ENCODE measurements around the gene SPATA6. TPM values are rescaled to one million over a fixed set of nuclear protein-coding genes. Genes with fewer than 3 reads are reported as not detected.
"Not testable (repeated sequence)": the region's sequence is repeated elsewhere in the genome, so short reads cannot be mapped to it uniquely, and the experiment has no call there.

Gene SPATA6
- polyA plus RNA-seq, 6 donors from 2014 or later: 1.7 to 2.9 (median 2.5) TPM

DNA sequence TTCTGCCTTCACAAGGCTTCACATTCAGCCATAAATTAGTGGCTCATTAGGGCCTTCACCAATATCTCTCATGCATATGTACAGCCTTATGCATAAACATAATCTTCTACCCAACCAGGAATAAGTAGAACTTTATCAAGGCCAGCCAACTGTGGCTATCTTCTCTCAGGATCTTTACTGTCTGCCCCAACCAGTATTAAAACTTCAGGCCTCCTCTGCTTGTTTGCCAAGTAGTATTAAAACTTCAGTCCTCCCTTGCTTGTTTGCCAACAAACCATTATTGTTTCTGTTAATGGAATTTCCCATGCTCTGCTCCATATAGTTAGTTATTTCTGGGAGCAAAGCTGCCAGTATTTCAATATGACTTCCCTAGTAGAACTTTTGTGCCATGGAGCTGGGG is 169.4 kb downstream of the SPATA6 start:
- H3K9me3 Mint-ChIP-seq: peaks cover 4 to 20% (median 14%) of the 10 kb centered on the region in 7 donors
- H3K4me1 Mint-ChIP-seq: no peaks in the 10 kb centered on the region
- H3K27ac Mint-ChIP-seq: no peak overlapping the region
- H3K4me3 Mint-ChIP-seq: no peak overlapping the region
- DNase-seq (no peak), ATAC-seq (ENCODE audit: low read depth in 2 of 2) (no peak)
- H3K27me3 Mint-ChIP-seq: no peaks in the 10 kb centered on the region
- H3K36me3 Mint-ChIP-seq: no peaks in the 10 kb centered on the region

DNA sequence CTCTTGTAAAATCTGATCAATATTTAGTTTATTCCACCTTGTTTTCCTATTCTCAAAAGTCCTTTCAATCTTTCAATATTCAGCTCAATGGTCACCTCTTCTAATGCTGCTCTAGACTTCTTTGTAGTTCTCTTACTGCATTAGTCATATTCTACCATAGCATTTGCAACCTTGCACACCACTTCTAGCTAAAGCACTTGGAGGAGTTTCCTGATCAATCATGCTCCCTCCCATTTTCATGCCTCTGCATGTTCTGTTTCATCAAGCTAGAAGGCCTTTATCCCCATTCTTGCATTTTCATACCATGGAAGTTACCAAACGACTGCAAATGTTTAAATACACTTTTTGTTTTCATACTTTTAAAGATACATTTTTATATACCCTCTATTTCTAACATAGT is 177.3 kb downstream of the SPATA6 start:
- H3K36me3 Mint-ChIP-seq: no peaks in the 10 kb centered on the region
- no peak overlapping the region for H3K27ac Mint-ChIP-seq
- no peak for DNase-seq
- H3K4me3 Mint-ChIP-seq: no peak overlapping the region
- no peaks in the 10 kb centered on the region for H3K4me1 Mint-ChIP-seq
- H3K27me3 Mint-ChIP-seq: peaks cover 0 to 3% (median 0%) of the 10 kb centered on the region in 3 donors
- peaks cover 0 to 4% (median 1%) of the 10 kb centered on the region in 7 donors for H3K9me3 Mint-ChIP-seq
- no peak for ATAC-seq (ENCODE audit: low read depth in 2 of 2)

DNA sequence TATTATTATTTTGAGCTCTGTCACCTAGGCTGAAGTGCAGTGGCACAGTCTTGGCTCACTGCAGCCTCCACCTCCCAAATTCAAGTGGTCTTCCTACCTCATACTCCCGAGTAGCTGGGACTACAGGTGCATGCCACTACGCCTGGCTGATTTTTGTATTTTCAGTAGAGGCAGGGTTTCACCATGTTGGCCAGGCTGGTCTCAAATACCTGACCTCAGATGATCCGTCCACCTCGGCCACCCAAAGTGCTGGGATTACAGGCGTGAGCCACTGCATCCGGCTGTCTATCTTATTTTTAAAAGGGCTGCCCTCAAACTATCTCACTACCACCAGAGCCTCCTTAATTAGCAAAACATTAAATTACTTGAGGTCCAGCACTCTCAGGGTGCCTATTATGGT is 177.9 kb downstream of the SPATA6 start:
- ATAC-seq (ENCODE audit: low read depth in 2 of 2); H3K4me3 Mint-ChIP-seq; H3K36me3 Mint-ChIP-seq; H3K27me3 Mint-ChIP-seq; H3K4me1 Mint-ChIP-seq; DNase-seq; H3K27ac Mint-ChIP-seq; H3K9me3 Mint-ChIP-seq: not testable (repeated sequence)

DNA sequence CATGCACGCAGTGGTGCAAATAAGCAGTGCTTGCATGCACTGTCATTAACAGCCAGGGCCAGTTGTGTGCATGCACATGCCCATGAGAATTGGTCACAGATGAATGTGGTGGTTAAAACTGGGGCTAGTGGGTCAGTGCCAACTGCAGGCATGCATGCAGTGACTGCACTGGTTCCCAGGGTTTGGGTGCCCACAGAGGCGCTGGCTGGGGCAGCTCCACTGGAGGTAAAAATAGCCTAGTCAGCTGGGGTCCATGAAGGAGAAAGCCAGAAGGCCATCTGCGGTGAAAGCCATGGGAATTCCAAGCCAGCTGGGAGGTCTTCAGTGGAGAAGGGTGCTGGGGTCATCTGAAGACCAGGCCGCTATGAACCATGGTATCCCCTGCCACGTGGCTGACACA is 179.3 kb downstream of the SPATA6 start:
- Mint-ChIP-seq H3K27ac (peak overlapping the region in 1 of 6 donors; percentile 19), H3K4me1 (no peaks in the 10 kb centered on the region), H3K36me3 (no peaks in the 10 kb centered on the region), H3K27me3 (peaks cover 0 to 8% (median 0%) of the 10 kb centered on the region in 3 donors), H3K9me3 (peaks cover 0 to 3% (median 2%) of the 10 kb centered on the region in 7 donors), H3K4me3 (no peak overlapping the region)
- DNase-seq: no peak
- no peak for ATAC-seq (ENCODE audit: low read depth in 2 of 2)

DNA sequence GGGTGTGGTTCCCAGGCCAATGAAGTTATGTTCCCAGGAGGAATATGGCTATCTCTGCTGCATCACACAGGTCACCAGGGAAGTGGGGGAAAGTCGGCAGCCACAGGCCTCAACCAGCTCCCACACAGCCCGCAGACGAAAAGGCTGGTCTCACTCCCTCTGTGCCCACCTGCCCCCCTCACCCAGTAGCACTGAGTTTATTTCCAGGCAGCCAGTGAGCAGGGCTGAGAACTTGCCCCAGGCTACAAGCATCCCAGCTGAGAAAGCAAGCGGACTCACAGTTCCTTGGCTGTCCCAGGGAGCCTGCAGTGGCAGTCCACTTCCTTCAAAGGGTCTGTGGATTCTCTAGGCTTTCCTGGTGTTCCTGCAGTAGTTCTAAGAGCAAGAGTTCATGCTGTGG is 180.6 kb downstream of the SPATA6 start:
- Mint-ChIP-seq H3K9me3 (peaks cover 0 to 3% (median 2%) of the 10 kb centered on the region in 7 donors), H3K36me3 (no peaks in the 10 kb centered on the region), H3K4me3 (no peak overlapping the region), H3K27ac (no peak overlapping the region), H3K4me1 (no peaks in the 10 kb centered on the region), H3K27me3 (peaks cover 0 to 8% (median 0%) of the 10 kb centered on the region in 3 donors)
- no peak for DNase-seq
- no peak for ATAC-seq (ENCODE audit: low read depth in 2 of 2)

DNA sequence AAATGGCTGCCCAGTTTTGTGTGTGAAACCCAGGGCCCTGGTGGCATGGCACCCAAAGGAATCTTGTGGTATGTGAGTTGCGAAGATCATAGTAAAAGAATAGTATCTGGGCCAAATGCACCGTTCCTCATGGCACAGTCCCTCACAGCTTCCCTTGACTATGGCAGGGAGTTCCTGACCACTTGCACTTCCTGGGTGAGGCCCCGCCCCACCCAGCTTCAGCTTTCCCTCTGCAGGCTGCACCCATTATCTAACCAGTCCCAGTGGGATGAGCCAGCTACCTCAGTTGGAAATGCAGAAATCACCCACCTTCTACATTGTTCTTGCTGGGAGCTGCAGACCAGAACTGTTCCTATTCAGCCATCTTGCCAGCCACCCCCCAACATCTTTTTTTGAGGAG is 186.5 kb downstream of the SPATA6 start:
- Mint-ChIP-seq H3K4me1 (no peaks in the 10 kb centered on the region), H3K4me3 (no peak overlapping the region), H3K36me3 (no peaks in the 10 kb centered on the region), H3K9me3 (peaks cover 0 to 15% (median 13%) of the 10 kb centered on the region in 7 donors), H3K27me3 (peaks cover 0 to 8% (median 4%) of the 10 kb centered on the region in 3 donors), H3K27ac (peak overlapping the region in 1 of 6 donors; percentile 4)
- DNase-seq (no peak), ATAC-seq (ENCODE audit: low read depth in 2 of 2) (no peak)

DNA sequence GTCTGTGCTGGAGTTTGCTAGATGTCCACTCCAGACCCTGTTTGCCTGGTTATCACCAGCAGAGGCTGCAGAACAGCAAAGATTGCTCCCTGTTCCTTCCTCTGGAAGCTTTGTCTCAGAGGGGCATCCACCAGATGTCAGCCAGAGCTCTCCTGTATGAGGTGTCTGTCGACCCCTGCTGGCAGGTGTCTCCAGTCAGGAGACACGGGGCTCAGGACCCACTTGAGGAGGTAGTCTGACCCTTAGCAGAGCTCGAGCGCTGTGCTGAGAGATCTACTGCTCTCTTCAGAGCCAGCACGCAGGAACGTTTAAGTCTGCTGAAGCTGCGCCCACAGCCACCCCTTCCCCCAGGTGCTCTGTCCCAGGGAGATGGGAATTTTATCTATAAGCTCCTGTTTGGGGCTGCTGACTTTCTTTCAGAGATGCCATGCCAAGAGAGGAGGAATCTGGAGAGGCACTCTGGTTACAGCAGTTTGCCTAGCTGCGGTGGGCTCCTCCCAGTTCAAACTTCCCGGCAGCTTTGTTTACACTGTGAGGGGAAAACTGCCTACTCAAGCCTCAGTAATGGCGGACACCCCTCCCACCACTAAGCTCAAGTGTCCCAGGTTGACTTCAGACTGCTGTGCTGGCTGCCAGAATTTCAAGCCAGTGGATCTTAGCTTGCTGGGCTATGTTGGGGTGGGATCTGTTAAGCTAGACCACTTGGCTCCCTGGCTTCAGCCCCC is 187.1 kb downstream of the SPATA6 start:
- H3K4me1 Mint-ChIP-seq; ATAC-seq (ENCODE audit: low read depth in 2 of 2); H3K36me3 Mint-ChIP-seq; H3K27ac Mint-ChIP-seq; H3K4me3 Mint-ChIP-seq; H3K27me3 Mint-ChIP-seq; DNase-seq: not testable (repeated sequence)
- peaks cover 0 to 19% (median 14%) of the 10 kb centered on the region in 7 donors for H3K9me3 Mint-ChIP-seq

DNA sequence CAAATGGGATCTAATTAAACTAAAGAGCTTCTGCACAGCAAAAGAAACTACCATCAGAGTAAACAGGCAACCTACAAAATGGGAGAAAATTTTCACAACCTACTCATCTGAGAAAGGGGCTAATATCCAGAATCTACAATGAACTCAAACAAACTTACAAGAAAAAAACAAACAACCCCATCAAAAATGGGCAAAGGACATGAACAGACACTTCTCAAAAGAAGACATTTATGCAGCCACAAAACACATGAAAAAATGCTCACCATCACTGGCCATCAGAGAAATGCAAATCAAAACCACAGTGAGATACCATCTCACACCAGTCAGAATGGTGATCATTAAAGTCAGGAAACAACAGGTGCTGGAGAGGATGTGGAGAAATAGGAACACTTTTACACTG is 189.7 kb downstream of the SPATA6 start:
- H3K27me3 Mint-ChIP-seq; DNase-seq; ATAC-seq (ENCODE audit: low read depth in 2 of 2); H3K27ac Mint-ChIP-seq; H3K36me3 Mint-ChIP-seq; H3K4me1 Mint-ChIP-seq: not testable (repeated sequence)
- H3K4me3 Mint-ChIP-seq: peak overlapping the region in 1 of 8 donors; percentile 33
- H3K9me3 Mint-ChIP-seq: peaks cover 0 to 28% (median 17%) of the 10 kb centered on the region in 7 donors

DNA sequence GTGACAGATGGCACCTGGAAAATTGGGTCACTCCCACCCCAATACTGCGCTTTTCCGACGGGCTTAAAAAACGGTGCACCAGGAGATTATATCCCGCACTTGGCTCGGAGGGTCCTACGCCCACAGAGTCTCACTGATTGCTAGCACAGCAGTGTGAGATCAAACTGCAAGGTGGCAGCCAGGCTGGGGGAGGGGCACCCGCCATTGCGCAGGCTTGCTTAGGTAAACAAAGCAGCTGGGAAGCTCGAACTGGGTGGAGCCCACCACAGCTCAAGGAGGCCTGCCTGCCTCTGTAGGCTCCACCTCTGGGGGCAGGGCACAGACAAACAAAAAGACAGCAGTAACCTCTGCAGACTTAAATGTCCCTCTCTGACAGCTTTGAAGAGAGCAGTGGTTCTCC is 194.6 kb downstream of the SPATA6 start:
- peaks cover 5 to 16% (median 9%) of the 10 kb centered on the region in 3 donors for H3K27me3 Mint-ChIP-seq
- H3K4me1 Mint-ChIP-seq; ATAC-seq (ENCODE audit: low read depth in 2 of 2); H3K27ac Mint-ChIP-seq; DNase-seq; H3K4me3 Mint-ChIP-seq: not testable (repeated sequence)
- peaks cover 0 to 16% of the 10 kb centered on the region in 2 donors for H3K36me3 Mint-ChIP-seq
- peaks cover 0 to 24% (median 10%) of the 10 kb centered on the region in 7 donors for H3K9me3 Mint-ChIP-seq

DNA sequence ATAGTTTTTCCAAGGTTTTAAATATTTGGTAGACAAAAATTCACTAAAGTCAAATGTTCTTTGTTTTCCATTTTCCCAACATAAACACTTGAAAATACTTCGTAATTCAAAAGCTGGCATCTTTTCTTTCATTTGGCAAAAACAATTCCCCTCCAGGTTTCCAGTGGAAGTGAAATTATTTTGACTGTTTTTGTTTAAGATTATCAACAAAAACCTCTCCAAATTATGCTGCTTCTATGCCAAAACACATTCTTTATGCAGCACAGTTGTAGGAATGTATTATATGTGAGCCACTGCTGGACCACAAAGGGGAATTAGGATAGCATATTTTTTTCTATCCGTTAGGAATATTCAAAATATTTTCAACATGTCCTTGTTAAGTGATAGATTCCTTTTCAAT is 205.4 kb downstream of the SPATA6 start:
- Mint-ChIP-seq H3K9me3 (peaks cover 0 to 4% (median 0%) of the 10 kb centered on the region in 7 donors), H3K36me3 (no peaks in the 10 kb centered on the region), H3K4me1 (no peaks in the 10 kb centered on the region), H3K27ac (no peak overlapping the region), H3K4me3 (no peak overlapping the region), H3K27me3 (peaks cover 0 to 11% (median 8%) of the 10 kb centered on the region in 3 donors)
- DNase-seq (no peak), ATAC-seq (ENCODE audit: low read depth in 2 of 2) (no peak)

DNA sequence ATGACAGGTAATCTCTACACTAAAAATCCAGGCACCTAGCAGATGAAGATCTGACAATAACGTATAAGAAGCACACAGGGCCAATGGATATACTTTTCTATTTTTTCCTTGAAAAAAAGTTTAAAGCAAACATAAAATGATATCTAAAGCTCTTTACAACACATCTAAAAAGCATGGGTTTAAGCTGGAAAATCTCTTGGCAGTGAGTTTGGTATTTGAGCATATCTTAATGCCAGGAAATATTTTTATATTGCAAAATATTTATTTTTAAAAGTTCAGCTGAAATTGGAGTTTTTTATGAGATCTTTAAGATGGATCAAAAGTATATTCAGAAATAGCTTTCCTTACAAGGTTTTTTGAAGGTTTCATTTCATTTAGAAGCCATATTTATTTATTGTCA is 209.0 kb downstream of the SPATA6 start:
- no peak overlapping the region for H3K27ac Mint-ChIP-seq
- H3K27me3 Mint-ChIP-seq: peaks cover 0 to 13% (median 8%) of the 10 kb centered on the region in 3 donors
- H3K4me1 Mint-ChIP-seq: no peaks in the 10 kb centered on the region
- no peak overlapping the region for H3K4me3 Mint-ChIP-seq
- no peaks in the 10 kb centered on the region for H3K36me3 Mint-ChIP-seq
- H3K9me3 Mint-ChIP-seq: peaks cover 0 to 6% (median 0%) of the 10 kb centered on the region in 7 donors
- DNase-seq: no peak
- ATAC-seq (ENCODE audit: low read depth in 2 of 2): no peak

DNA sequence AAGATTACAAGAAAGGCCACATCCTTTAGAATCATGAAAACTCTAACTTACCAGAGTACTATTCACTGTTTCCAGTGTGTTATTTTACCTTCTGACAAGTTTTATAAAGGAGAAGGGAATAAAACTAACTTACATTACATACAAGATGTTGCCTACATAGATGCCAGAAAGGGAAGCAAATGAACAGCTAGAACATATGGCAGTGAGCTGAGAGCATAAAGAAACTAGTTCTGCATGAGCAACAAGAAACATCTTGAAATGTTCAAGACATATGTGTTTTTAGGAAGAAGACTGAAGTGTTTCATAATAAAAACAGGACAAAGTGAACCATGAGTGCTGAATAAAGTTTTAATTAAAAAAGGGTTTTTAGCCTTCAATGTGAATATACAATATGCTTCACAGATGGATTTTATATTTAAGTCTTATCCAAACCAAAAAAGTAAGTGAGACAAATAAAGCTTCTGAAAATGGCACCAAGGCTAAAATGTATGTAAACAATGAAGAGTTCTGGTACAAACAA is 210.1 kb downstream of the SPATA6 start:
- DNase-seq (no peak), ATAC-seq (ENCODE audit: low read depth in 2 of 2) (no peak)
- H3K4me1 Mint-ChIP-seq: no peaks in the 10 kb centered on the region
- no peak overlapping the region for H3K4me3 Mint-ChIP-seq
- H3K27ac Mint-ChIP-seq: no peak overlapping the region
- H3K9me3 Mint-ChIP-seq: peaks cover 0 to 5% (median 0%) of the 10 kb centered on the region in 7 donors
- H3K27me3 Mint-ChIP-seq: peaks cover 0 to 13% (median 8%) of the 10 kb centered on the region in 3 donors
- H3K36me3 Mint-ChIP-seq: no peaks in the 10 kb centered on the region

DNA sequence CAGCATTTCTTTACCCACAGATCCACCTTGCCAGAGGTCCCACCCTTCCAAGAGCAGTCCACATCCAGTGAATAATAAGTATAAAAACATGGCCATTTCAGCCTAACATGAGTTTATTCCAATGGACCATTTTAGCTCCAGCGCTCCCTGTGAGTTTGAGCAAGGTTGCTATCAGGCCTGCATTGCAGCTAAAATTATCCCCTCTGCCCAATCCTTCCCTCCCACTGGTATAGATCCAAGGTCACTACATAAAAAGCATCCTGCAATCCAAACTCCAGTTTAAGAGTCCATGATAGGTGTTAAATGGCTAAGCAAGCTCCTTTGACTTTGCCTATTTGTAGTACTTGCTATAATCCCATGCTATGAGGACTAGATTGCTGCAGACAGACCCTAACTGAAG is 213.9 kb downstream of the SPATA6 start:
- peaks cover 0 to 2% (median 0%) of the 10 kb centered on the region in 7 donors for H3K9me3 Mint-ChIP-seq

DNA sequence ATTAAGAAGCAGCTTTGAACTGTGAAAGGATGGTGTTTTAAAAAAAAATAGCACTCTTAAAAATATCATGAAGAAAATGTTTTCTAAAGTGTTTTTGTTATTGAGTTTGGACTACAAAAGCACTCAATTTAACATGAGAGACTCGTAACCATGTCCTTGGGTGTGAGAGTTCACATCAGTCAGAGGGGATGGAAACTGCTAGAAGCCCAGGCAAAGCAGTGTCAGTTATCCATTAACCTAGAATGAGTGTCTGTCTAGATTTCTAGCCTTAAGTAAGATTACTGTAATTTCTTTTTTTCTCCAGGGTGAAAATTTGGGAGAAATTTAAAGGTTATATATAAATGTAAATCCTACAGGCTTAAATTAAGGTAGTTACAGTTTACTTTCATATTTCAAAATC is 217.8 kb downstream of the SPATA6 start:
- no peak for ATAC-seq (ENCODE audit: low read depth in 2 of 2)
- Mint-ChIP-seq H3K9me3 (peaks cover 0 to 2% (median 0%) of the 10 kb centered on the region in 7 donors), H3K36me3 (no peaks in the 10 kb centered on the region), H3K27ac (no peak overlapping the region), H3K4me1 (peaks cover 6 to 16% (median 12%) of the 10 kb centered on the region in 3 donors), H3K4me3 (no peak overlapping the region), H3K27me3 (peaks cover 0 to 29% (median 13%) of the 10 kb centered on the region in 3 donors)
- no peak for DNase-seq

More for the DNA sequence above, 213.9 kb downstream of the SPATA6 start:
- peaks cover 4 to 20% (median 13%) of the 10 kb centered on the region in 3 donors for H3K27me3 Mint-ChIP-seq
- ATAC-seq (ENCODE audit: low read depth in 2 of 2) (no peak), DNase-seq (no peak)
- no peak overlapping the region for H3K27ac Mint-ChIP-seq
- H3K4me1 Mint-ChIP-seq: no peaks in the 10 kb centered on the region
- H3K36me3 Mint-ChIP-seq: no peaks in the 10 kb centered on the region
- H3K4me3 Mint-ChIP-seq: no peak overlapping the region
